HG03354 (cell line): Measurements from ENCODE around the gene ZBTB45.

ENCODE experiments used
- ATAC-seq: cut with Tn5 transposase; IDR thresholded peaks from one replicate; pipeline ENCODE4 v1.9.1; 2021; ENCODE audit warnings: mild to moderate bottlenecking; ENCODE audit not compliant: unreplicated experiment, poor library complexity, severe bottlenecking

Gene ZBTB45

DNA sequence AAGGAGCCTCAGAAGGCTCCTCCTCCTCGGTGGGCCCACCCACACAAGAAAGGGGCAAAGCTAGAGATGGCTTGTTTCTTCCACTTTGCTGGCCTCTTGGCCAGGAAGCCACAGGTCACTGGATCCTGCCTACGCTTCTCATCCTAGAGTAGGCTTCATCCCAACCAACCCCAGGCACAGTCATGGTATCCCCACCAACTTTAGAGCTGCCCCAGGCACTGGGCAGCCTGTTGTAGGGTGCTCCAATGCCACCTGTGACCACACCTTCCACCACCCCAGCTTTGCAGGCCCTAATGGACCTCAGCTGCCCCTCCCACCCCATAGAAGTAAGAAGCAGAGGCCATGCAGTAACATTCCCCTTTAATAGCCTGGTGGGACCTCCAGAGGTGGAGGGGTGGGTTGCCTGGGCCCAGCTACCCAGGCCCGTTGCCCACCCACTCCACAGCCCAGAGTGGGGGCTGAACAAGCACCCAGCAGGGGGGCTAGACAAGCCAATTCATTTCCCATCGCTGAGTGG, 35.8 kb upstream of the ZBTB45 start:
- ATAC-seq = no peak

- peak; percentile 40 for ATAC-seq
Observed at GRCh38 chr19:58554494-58555368, 35.1 kb upstream of the ZBTB45 start, which contains the start of gene CHMP2A. CHMP2A (minus strand) TSS chr19:58555105; CDS start chr19:58554212, 893 bp downstream.

DNA sequence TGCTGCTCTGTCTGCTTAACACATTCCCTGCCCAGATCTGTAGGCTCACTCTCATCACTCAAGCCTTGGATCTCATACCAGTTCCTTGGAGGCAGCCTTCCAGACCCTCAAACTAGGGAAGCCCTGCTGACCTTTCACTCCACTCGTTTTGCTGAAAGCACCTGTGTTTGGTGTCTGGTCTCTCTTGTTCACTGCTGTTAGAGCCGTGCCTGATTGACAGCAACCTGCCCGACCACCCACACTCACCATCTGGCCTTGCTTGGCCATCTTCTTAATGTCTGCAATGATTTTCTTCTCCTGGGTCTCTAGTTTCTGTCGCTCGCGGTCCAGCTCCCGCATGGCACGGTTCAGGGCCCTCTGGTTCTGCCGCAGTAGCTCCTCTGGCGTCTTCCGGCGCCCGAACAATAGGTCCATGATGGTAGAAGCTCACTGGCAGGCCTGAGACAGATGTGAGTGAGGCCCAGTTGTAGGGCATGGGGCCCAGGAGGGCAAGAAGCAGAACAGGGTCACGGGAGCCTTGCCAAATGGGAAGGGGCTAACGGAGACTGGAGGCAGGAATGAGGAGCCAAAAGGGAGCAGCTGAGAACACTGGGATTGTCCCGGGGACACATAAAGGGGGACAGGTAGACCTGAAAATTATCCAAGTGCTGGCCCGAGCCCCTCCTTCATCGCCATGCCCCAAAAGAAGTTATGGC, 34.3 kb upstream of the ZBTB45 start:
- ATAC-seq = no peak

- no peak for ATAC-seq
Observed at GRCh38 chr19:58552655-58553054, 33.0 kb upstream of the ZBTB45 start.

DNA sequence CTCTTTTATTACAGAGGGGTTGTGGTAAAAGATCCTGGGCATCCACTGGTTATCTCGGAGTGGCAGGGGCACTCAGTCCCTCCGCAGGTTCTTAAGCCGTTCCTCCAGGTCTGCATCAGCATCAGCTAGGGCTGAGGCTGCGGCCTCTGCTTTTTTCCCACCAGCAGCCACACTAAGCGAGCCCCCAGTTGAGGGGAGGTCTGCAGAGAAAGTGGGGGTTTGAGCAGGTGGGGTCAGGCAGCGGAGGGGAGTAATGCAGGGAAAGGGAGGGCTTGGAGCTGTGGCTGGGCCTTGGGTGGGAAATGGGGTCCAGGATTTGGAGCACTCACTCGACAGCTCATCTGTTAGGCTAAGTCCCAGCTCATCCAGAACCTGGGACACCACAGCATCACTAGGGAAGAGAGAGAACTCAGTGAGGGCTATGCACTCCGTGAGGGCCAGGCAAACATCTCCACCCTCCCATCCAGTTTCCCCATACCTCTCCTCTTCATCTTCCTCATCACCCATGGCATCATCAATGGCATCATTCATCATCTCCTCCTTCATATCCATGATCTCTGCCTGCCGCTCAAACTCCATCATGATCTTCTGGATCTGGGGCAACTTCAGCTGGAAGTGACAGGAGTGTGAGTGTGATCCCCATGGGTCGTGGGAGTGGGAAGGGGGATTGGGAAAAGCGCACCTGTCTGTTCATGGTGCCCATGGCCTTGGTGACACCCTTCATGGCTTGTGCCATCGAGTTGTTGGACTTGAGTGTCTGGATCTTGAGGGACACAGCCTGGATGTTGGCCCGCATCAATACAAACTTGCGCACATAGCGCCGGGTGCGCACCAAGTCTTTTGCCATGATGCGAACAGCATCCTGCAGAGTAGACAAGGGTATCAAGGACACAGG, 32.2 kb upstream of the ZBTB45 start:
- no peak for ATAC-seq

GRCh38 chr19:58551123-58551497, 31.5 kb upstream of the ZBTB45 start:
- ATAC-seq = no peak

- ATAC-seq = no peak
Observed at GRCh38 chr19:58550362-58551122, 30.9 kb upstream of the ZBTB45 start.

DNA sequence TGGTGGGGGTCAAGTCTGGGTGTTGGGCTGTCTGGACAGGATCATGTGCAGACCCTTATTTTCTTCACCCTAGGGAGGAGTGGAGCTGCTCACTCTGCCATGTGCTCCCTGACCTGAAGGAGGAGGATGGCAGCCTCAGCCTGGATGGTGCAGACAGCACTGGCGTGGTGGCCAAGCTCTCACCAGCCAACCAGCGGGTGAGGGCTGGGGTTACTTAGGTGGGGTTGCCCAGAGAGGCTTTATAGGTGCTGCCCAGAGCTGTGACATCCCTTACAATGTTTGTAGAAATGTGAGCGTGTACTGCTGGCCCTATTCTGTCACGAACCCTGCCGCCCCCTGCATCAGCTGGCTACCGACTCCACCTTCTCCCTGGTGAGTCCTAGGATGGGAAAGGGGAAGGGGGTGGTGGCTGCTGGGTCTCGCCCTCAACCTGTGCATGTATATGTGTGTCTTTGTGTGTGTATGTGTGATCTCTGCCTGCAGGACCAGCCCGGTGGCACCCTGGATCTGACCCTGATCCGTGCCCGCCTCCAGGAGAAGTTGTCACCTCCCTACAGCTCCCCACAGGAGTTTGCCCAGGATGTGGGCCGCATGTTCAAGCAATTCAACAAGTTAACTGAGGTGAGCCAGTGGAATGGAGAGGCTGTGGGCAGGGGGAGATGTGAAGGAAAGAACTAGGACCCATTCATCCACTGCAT, 30.2 kb upstream of the ZBTB45 start:
- ATAC-seq = no peak

GRCh38 chr19:58548859-58549663, 29.5 kb upstream of the ZBTB45 start:
- ATAC-seq = no peak

- no peak for ATAC-seq
Observed at GRCh38 chr19:58547323-58548312, 28.0 kb upstream of the ZBTB45 start.

DNA sequence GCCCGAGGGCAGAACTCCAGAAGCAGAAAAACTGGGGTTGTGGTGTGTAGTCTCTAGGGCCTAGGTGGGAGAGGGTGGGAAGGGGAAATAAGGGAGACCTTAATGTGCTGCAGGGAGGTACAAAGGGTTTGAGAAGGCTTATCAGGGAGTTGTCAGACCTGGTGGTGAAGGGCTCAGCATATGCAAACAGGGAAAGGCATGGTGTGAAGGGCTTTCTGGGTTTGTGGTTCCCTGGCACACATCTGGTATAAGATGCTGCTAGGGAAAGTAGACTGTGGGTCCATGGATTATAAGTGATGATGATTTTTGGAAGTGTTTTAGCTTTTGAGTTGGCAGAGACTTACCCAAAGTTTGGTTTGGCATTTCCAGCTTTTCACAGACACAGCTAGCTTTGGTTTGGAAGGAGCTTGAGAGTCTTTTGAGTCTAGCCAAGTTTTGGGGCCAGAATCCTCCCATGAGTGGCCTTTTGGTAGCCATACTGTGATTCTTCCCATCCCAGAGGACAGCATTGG, 26.5 kb upstream of the ZBTB45 start:
- ATAC-seq = no peak

GRCh38 chr19:58545286-58546018, 25.8 kb upstream of the ZBTB45 start:
- ATAC-seq = no peak

DNA sequence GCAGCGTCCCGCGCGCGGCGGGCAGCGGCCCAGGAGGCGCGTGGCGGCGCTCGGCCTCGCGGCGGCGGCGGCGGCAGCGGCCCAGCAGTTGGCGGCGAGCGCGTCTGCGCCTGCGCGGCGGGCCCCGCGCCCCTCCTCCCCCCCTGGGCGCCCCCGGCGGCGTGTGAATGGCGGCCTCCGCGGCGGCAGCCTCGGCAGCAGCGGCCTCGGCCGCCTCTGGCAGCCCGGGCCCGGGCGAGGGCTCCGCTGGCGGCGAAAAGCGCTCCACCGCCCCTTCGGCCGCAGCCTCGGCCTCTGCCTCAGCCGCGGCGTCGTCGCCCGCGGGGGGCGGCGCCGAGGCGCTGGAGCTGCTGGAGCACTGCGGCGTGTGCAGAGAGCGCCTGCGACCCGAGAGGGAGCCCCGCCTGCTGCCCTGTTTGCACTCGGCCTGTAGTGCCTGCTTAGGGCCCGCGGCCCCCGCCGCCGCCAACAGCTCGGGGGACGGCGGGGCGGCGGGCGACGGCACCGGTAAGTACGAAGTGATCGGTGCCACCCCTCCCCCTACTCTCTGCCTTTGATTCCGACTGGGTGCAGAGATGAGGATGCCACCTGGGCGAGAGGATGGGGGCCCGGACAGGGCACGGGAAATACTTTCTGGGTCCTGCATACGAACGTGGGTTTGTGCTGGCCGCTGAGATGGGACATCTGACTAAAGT, 25.1 kb upstream of the ZBTB45 start:
- peak; percentile 63 for ATAC-seq

DNA sequence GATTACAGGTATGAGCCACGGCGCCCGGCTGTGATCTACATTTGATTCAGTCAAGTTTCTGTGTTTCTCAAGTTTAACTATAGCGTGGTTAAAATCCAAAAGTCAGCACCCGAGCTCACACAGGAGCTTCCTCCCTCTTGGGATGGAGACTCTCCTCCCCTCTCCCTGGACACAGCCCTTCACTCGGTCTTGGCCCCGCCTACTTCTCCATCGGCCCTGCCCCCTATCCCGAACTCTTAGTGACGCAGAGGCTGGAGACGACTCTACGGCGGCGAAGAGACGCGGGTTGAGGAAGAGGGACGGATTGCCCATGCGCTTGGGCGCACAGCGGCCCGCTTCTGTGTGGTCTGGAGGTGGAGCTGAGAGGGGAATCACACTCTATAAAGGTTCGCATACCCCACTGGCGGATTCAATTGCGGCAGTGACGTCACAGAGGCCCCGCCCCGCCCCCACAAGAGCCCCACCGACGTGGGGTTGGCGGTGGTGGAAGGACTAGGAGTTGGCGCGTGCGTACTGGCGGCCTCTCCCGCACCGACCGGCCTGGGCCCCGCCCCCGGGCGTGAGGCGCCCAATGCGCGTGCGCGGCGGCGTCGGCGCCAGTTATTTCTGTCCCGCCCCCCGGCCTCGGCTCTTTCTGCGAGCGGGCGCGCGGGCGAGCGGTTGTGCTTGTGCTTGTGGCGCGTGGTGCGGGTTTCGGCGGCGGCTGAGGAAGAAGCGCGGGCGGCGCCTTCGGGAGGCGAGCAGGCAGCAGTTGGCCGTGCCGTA, 24.4 kb upstream of the ZBTB45 start, which contains the start of gene TRIM28:
TRIM28 (plus strand) TSS at position 239 of the 765 bp plus-strand sequence. CDS start 694 bp downstream, outside the sequence.
- peak; percentile 81 for ATAC-seq
